Trophoblast cell (in vitro differentiated cells and primary cell): ENCODE measurements around the gene PAX1.

Source experiments
- DNase-seq, 2 donors: peaks; one replicate each; pipeline ENCODE4 v3.0.0-alpha.2; 2016
- H2AFZ ChIP-seq: 2 replicates; pipeline ENCODE4 v1.6.1; 2013; ENCODE audit warnings: low read length, moderate library complexity, mild to moderate bottlenecking; ENCODE audit not compliant: insufficient read depth, poor library complexity
- H2AK5ac ChIP-seq: 2 replicates; pipeline ENCODE4 v1.6.1; 2013; ENCODE audit warnings: mild to moderate bottlenecking, low read length
- H2BK120ac ChIP-seq: 2 replicates; pipeline ENCODE4 v1.6.1; 2013; ENCODE audit warnings: low read length, mild to moderate bottlenecking, moderate library complexity; ENCODE audit not compliant: insufficient read depth, poor library complexity
- H2BK12ac ChIP-seq: 2 replicates; pipeline ENCODE4 v1.6.1; 2013; ENCODE audit warnings: mild to moderate bottlenecking, low read length, moderate library complexity
- H2BK5ac ChIP-seq: 2 replicates; pipeline ENCODE4 v1.6.1; 2013; ENCODE audit warnings: low read length, low read depth, moderate library complexity, mild to moderate bottlenecking; ENCODE audit not compliant: poor library complexity
- H3K14ac ChIP-seq: 2 replicates; pipeline ENCODE4 v1.6.1; 2013; ENCODE audit warnings: mild to moderate bottlenecking, low read length
- H3K18ac ChIP-seq: 2 replicates; pipeline ENCODE4 v1.6.1; 2013; ENCODE audit warnings: mild to moderate bottlenecking, low read length
- H3K23ac ChIP-seq: 2 replicates; pipeline ENCODE4 v1.6.1; 2013; ENCODE audit warnings: low read length
- H3K27ac ChIP-seq: 2 replicates; pipeline ENCODE4 v1.5.1; 2013; ENCODE audit warnings: low read depth, mild to moderate bottlenecking, inconsistent platforms, low read length, moderate library complexity
- H3K27me3 ChIP-seq: 2 replicates; pipeline ENCODE4 v1.6.1; 2013; ENCODE audit warnings: inconsistent platforms, mild to moderate bottlenecking, low read length, moderate library complexity; ENCODE audit not compliant: insufficient read depth
- H3K36me3 ChIP-seq, 2 experiments: 1 replicate in 1 of 2; 2 replicates in 1 of 2; pipeline ENCODE4 v1.6.1; 2013; ENCODE audit warnings: low read length in 2 of 2, mild to moderate bottlenecking in 2 of 2, moderate library complexity in 1 of 2; ENCODE audit not compliant: insufficient read depth in 2 of 2, control insufficient read depth in 1 of 2
- H3K4ac ChIP-seq: 2 replicates; pipeline ENCODE4 v1.6.1; 2013; ENCODE audit warnings: low read depth, mild to moderate bottlenecking, low read length, moderate library complexity
- H3K4me1 ChIP-seq, 2 experiments: 1 replicate in 1 of 2; 2 replicates in 1 of 2; pipeline ENCODE4 v1.6.1; 2013; ENCODE audit warnings: low read length in 2 of 2, mild to moderate bottlenecking in 2 of 2, moderate library complexity in 1 of 2; ENCODE audit not compliant: insufficient read depth in 2 of 2, control insufficient read depth in 1 of 2
- H3K4me2 ChIP-seq: 2 replicates; pipeline ENCODE4 v1.6.1; 2013; ENCODE audit warnings: inconsistent platforms, mild to moderate bottlenecking, low read length, moderate library complexity
- H3K4me3 ChIP-seq: 2 replicates; pipeline ENCODE4 v1.5.1; 2013; ENCODE audit warnings: mild to moderate bottlenecking, low read depth, low read length, inconsistent platforms
- H3K79me1 ChIP-seq: one replicate; pipeline ENCODE4 v1.6.1; 2013; ENCODE audit warnings: low read length
- H3K79me2 ChIP-seq: 2 replicates; pipeline ENCODE4 v1.6.1; 2013; ENCODE audit warnings: low read length, mild to moderate bottlenecking; ENCODE audit not compliant: control insufficient read depth, insufficient read depth, poor library complexity
- H3K9ac ChIP-seq: 2 replicates; pipeline ENCODE4 v1.6.1; 2013; ENCODE audit warnings: mild to moderate bottlenecking, low read length
- H3K9me3 ChIP-seq: 2 replicates; pipeline ENCODE4 v1.6.1; 2013; ENCODE audit warnings: low read depth, mild to moderate bottlenecking, control low read depth, inconsistent platforms, low read length; ENCODE audit not compliant: insufficient read depth
- H4K12ac ChIP-seq: 2 replicates; pipeline ENCODE4 v1.6.1; 2013; ENCODE audit warnings: low read depth, mild to moderate bottlenecking, low read length, moderate library complexity
- H4K8ac ChIP-seq: 2 replicates; pipeline ENCODE4 v1.6.1; 2013; ENCODE audit warnings: low read depth, mild to moderate bottlenecking, low read length, moderate library complexity
- H4K91ac ChIP-seq: one replicate; pipeline ENCODE4 v1.6.1; 2013; ENCODE audit warnings: low read depth, mild to moderate bottlenecking, low read length, moderate library complexity
- WGBS: extraction: QIAGEN DNeasy Blood & Tissue Kit; methylation state at CpG from one replicate; pipeline ENCODE4 v1.1.7; 2013; ENCODE audit warnings: missing lambda C conversion rate; ENCODE audit not compliant: insufficient read length, insufficient coverage; ENCODE audit errors: extremely low coverage; 5-methylcytosine and 5-hydroxymethylcytosine counted together

PAX1 gene

GRCh38 chr20:21703717-21704407 is 1.6 kb upstream of the PAX1 start:
- H3K18ac ChIP-seq: no peak overlapping the region
- peaks cover 3 to 6% of the 10 kb centered on the region in 2 experiments for H3K4me1 ChIP-seq
- no peak overlapping the region for H2BK5ac ChIP-seq
- no peak overlapping the region for H3K9ac ChIP-seq
- no peak overlapping the region for H3K4me2 ChIP-seq
- H2AFZ ChIP-seq: no peak overlapping the region
- no peak overlapping the region for H3K14ac ChIP-seq
- no peaks in the 10 kb centered on the region for H3K79me2 ChIP-seq
- no peak overlapping the region for H2BK120ac ChIP-seq
- no peak overlapping the region for H2AK5ac ChIP-seq
- no CpG with 5 or more reads among the region's 22 CpGs for WGBS
- no peak overlapping the region for H3K4me3 ChIP-seq
- H4K91ac ChIP-seq: no peak overlapping the region
- no peak overlapping the region for H4K12ac ChIP-seq
- no peak overlapping the region for H3K23ac ChIP-seq
- H3K4ac ChIP-seq: no peak overlapping the region
- H2BK12ac ChIP-seq: no peak overlapping the region
- H4K8ac ChIP-seq: no peak overlapping the region
- no peaks in the 10 kb centered on the region for H3K79me1 ChIP-seq
- peaks cover 7% of the 10 kb centered on the region for H3K9me3 ChIP-seq
- H3K27me3 ChIP-seq: peaks cover 90% of the 10 kb centered on the region
- no peaks in the 10 kb centered on the region for H3K36me3 ChIP-seq
- DNase-seq: no peak
- no peak overlapping the region for H3K27ac ChIP-seq

- Histone ChIP-seq H3K23ac (no peak overlapping the region), H2AFZ (no peak overlapping the region), H3K4me3 (no peak overlapping the region), H3K79me2 (no peaks in the 10 kb centered on the region), H4K12ac (no peak overlapping the region), H3K9ac (no peak overlapping the region), H2BK120ac (no peak overlapping the region), H3K27ac (no peak overlapping the region), H3K4ac (no peak overlapping the region), H3K18ac (no peak overlapping the region), H4K91ac (no peak overlapping the region), H3K79me1 (no peaks in the 10 kb centered on the region), H2AK5ac (no peak overlapping the region), H2BK12ac (no peak overlapping the region), H3K36me3 (no peaks in the 10 kb centered on the region), H4K8ac (no peak overlapping the region), H3K9me3 (peaks cover 7% of the 10 kb centered on the region), H2BK5ac (no peak overlapping the region), H3K4me2 (no peak overlapping the region), H3K4me1 (peaks cover 3 to 6% of the 10 kb centered on the region in 2 experiments), H3K27me3 (peaks cover 94% of the 10 kb centered on the region), H3K14ac (no peak overlapping the region)
- no CpG with 5 or more reads among the region's 31 CpGs for WGBS
- no peak for DNase-seq
Measured at GRCh38 chr20:21704408-21705385, 767 bp upstream of the PAX1 start.

GRCh38 chr20:21706261-21707195 is 1.1 kb downstream of the PAX1 start:
- Histone ChIP-seq H3K4ac (no peak overlapping the region), H2AFZ (no peak overlapping the region), H3K27me3 (peaks cover 86% of the 10 kb centered on the region), H3K9me3 (peaks cover 5% of the 10 kb centered on the region), H2BK5ac (no peak overlapping the region), H4K8ac (no peak overlapping the region), H4K91ac (no peak overlapping the region), H3K18ac (no peak overlapping the region), H3K36me3 (no peaks in the 10 kb centered on the region), H3K9ac (no peak overlapping the region), H3K79me1 (no peaks in the 10 kb centered on the region), H3K23ac (no peak overlapping the region), H3K4me1 (peaks cover 3 to 6% of the 10 kb centered on the region in 2 experiments), H4K12ac (no peak overlapping the region), H2BK12ac (no peak overlapping the region), H2BK120ac (no peak overlapping the region), H3K4me2 (peak overlapping the region; percentile 81), H3K27ac (no peak overlapping the region), H3K14ac (no peak overlapping the region), H3K4me3 (no peak overlapping the region), H3K79me2 (no peaks in the 10 kb centered on the region), H2AK5ac (no peak overlapping the region)
- no CpG with 5 or more reads among the region's 76 CpGs for WGBS
- no peak for DNase-seq

GRCh38 chr20:21707267-21707666 is 1.8 kb downstream of the PAX1 start:
- H3K14ac ChIP-seq: no peak overlapping the region
- no peak overlapping the region for H3K4me2 ChIP-seq
- H3K79me1 ChIP-seq: no peaks in the 10 kb centered on the region
- no peak overlapping the region for H4K91ac ChIP-seq
- no peak overlapping the region for H3K4me3 ChIP-seq
- no peak overlapping the region for H3K18ac ChIP-seq
- H3K9me3 ChIP-seq: peaks cover 4% of the 10 kb centered on the region
- WGBS: no CpG with 5 or more reads among the region's 7 CpGs
- H3K36me3 ChIP-seq: no peaks in the 10 kb centered on the region
- H3K4me1 ChIP-seq: peaks cover 3 to 6% of the 10 kb centered on the region in 2 experiments
- no peak for DNase-seq
- H2AFZ ChIP-seq: no peak overlapping the region
- H3K79me2 ChIP-seq: no peaks in the 10 kb centered on the region
- no peak overlapping the region for H2BK12ac ChIP-seq
- no peak overlapping the region for H3K27ac ChIP-seq
- H3K27me3 ChIP-seq: peaks cover 79% of the 10 kb centered on the region
- no peak overlapping the region for H4K8ac ChIP-seq
- H2BK5ac ChIP-seq: no peak overlapping the region
- no peak overlapping the region for H3K9ac ChIP-seq
- no peak overlapping the region for H4K12ac ChIP-seq
- no peak overlapping the region for H2AK5ac ChIP-seq
- H3K4ac ChIP-seq: no peak overlapping the region
- H2BK120ac ChIP-seq: no peak overlapping the region
- H3K23ac ChIP-seq: no peak overlapping the region
